HepG2 (cell line): Measurements from ENCODE around the gene MTHFD1L. TPM values are rescaled to one million over a fixed set of nuclear protein-coding genes. Genes with fewer than 3 reads are reported as not detected.

Source experiments
- AHDC1 ChIP-seq: sonication (generic); formaldehyde crosslinking; IDR thresholded peaks from 2 replicates; pipeline ENCODE4 v1.5.1; 2020; ENCODE audit warnings: mild to moderate bottlenecking, missing genetic modification reagents, borderline replicate concordance
- ETV6 ChIP-seq: sonication (generic); formaldehyde crosslinking; conservative IDR thresholded peaks from 2 replicates; pipeline ENCODE4 v1.4.0; 2020; ENCODE audit warnings: missing genetic modification reagents
- FOSL2 ChIP-seq: sonication (generic); formaldehyde crosslinking; IDR thresholded peaks from 2 replicates; pipeline ENCODE4 v1.4.0; 2020; ENCODE audit warnings: missing genetic modification reagents
- FOXO1 ChIP-seq: sonication (generic); formaldehyde crosslinking; IDR thresholded peaks from 2 replicates; pipeline ENCODE4 v1.4.0; 2020; ENCODE audit warnings: missing genetic modification reagents
- GLMP ChIP-seq: sonication (generic); formaldehyde crosslinking; IDR thresholded peaks from 2 replicates; pipeline ENCODE4 v1.9.0; 2021; ENCODE audit warnings: missing genetic modification reagents, mild to moderate bottlenecking, borderline replicate concordance
- HCFC1 ChIP-seq: fragments of 150-350 bp; IDR thresholded peaks from 2 replicates; pipeline ENCODE4 v1.6.1; 2014; ENCODE audit warnings: low read depth, low read length
- HHEX ChIP-seq: IDR thresholded peaks from 2 replicates; pipeline ENCODE4 v1.6.1; 2016; ENCODE audit warnings: control low read depth
- KLF16 ChIP-seq, 2 experiments: sonication (generic) in 1 of 2; formaldehyde crosslinking in 1 of 2; IDR thresholded peaks; 2 replicates each; pipeline versions ENCODE4 v1.6.1 to v1.8.0; 2016 to 2023; ENCODE audit warnings: missing genetic modification reagents in 2 of 2, missing compliant biosample characterization in 1 of 2
- KLF6 ChIP-seq: IDR thresholded peaks from 2 replicates; pipeline ENCODE4 v1.8.0; 2016; ENCODE audit warnings: missing biosample characterization, missing genetic modification reagents
- NFIC ChIP-seq: IDR thresholded peaks from 2 replicates; pipeline ENCODE4 v1.6.1; 2012; ENCODE audit warnings: mild to moderate bottlenecking, low read length, inconsistent platforms
- SALL1 ChIP-seq: sonication (generic); formaldehyde crosslinking; IDR thresholded peaks from 2 replicates; pipeline ENCODE4 v1.8.0; 2022; ENCODE audit warnings: mild to moderate bottlenecking, missing genetic modification reagents
- SCMH1 ChIP-seq: sonication (generic); formaldehyde crosslinking; IDR thresholded peaks from 2 replicates; pipeline ENCODE4 v1.9.0; 2021; ENCODE audit warnings: missing genetic modification reagents, mild to moderate bottlenecking, borderline replicate concordance
- TCF7L2 ChIP-seq: IDR thresholded peaks from 2 replicates; pipeline ENCODE4 v1.6.1; 2011; ENCODE audit warnings: mild to moderate bottlenecking, low read depth, low read length, moderate library complexity
- ZBTB8A ChIP-seq: sonication (generic); formaldehyde crosslinking; IDR thresholded peaks from 2 replicates; pipeline ENCODE4 v1.4.0; 2020; ENCODE audit warnings: mild to moderate bottlenecking, low read depth, missing genetic modification reagents, borderline replicate concordance
- ZMYM4 ChIP-seq: sonication (generic); formaldehyde crosslinking; IDR thresholded peaks from 2 replicates; pipeline ENCODE4 v1.8.1; 2023; ENCODE audit warnings: mild to moderate bottlenecking, missing genetic modification reagents
- ZNF441 ChIP-seq: sonication (generic); formaldehyde crosslinking; IDR thresholded peaks from 2 replicates; pipeline ENCODE4 v1.7.0; 2021; ENCODE audit warnings: missing genetic modification reagents, borderline replicate concordance
- ZNF746 ChIP-seq: sonication (generic); formaldehyde crosslinking; IDR thresholded peaks from 2 replicates; pipeline ENCODE4 v1.8.0; 2022; ENCODE audit warnings: mild to moderate bottlenecking, missing genetic modification reagents
- polyA plus RNA-seq, 8 experiments: library from polyadenylated mRNA; depleted of rRNA in 3 of 8; stranded (reverse) in 7 of 8; unstranded in 1 of 8; fragments of >200 nt; fragmentation: Illumina TruSeq in 4 of 8; extraction: Trizol in 4 of 8; gene quantifications; 2 replicates each; pipeline versions ENCODE4 v1.2.1 to v1.2.3, GENCODE V29; 2011 to 2016; ENCODE audit warnings: low read depth in 4 of 8, missing spikeins in 1 of 8, mixed read lengths in 1 of 8; ENCODE audit not compliant: insufficient read depth in 1 of 8
- total RNA-seq, 5 experiments: library from RNA; depleted of rRNA; stranded (reverse); fragments of >200 nt; fragmentation: Illumina TruSeq; extraction: Trizol; gene quantifications; 2 replicates each; pipeline ENCODE4 v1.2.3, GENCODE V29; 2016; ENCODE audit warnings: low read depth in 1 of 5
- TF ChIP-seq, protein P1 (sequence below): sonication (generic); formaldehyde crosslinking; IDR thresholded peaks from 2 replicates; pipeline ENCODE4 v1.5.0; 2020; ENCODE audit warnings: missing genetic modification reagents
- TF ChIP-seq, protein P2 (sequence below): IDR thresholded peaks from 2 replicates; pipeline ENCODE4 v1.6.1; 2012; ENCODE audit warnings: inconsistent platforms

Gene MTHFD1L
- total and polyA plus RNA-seq, 2 of the 13 experiments (the other 11 are each of a cell fraction or from before 2014, with no cell fraction given), result 24.0 to 39.6 TPM

DNA sequence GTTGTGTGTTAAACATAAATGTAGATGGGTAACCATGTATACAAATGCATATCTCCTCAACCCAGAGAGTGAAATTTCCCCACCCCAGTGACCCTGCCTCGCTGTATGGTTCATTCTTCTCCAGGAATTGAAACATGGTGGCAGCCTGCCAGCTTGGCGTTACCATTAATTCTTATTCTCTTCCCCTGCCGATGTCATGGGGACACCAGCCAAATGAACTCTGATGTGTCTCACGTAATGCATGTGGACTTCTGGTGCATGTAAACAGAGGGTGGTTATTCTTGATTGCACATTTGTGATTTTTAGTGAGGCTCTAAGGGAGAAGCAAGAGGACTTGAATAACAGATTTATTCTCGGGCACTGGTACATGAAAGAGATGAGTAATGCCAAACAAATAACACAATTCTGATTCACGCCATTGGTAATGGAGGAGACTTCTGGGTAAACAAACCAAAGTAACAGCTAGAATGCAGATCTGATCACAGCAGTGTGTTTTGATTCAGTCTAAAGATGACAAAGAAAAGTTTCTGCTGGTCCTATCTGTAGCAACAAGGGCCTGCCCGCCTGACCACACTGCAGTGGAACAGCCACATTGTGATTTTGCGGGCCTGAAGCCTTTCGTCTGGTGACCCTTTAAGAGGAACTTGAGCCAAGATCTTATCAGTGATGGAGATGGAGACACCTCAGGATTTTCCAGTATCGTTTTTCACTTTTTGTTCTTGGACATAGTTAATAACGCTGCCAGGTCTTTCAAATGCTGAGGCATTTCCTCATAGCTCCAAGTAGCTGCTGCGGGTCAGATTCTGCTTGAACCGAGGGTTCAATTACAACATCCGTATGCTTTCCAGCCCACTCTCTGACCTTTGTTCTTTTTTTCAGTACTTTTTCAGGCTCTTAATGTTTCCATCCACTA, 202.4 kb downstream of the MTHFD1L start (continued):
- TF ChIP-seq SALL1, result peak; percentile 58; the same call in 1 of the 2 replicates
- TF ChIP-seq GLMP (CRISPR knock-in tag), result no peak
- TF ChIP-seq ZNF746 (CRISPR knock-in tag), result no peak
- no peak for TF ChIP-seq ZBTB8A (CRISPR knock-in tag)
- peak; percentile 89 for TF ChIP-seq AHDC1
- peak; percentile 97 for TF ChIP-seq FOSL2 (CRISPR knock-in tag)
- peak; percentile 17; the same call in 1 of the 2 replicates for TF ChIP-seq TCF7L2
- TF ChIP-seq NFIC, result peak; percentile 90
- peak; percentile 32; the same call in 1 of the 2 replicates for TF ChIP-seq KLF6 (CRISPR knock-in tag)
- TF ChIP-seq KLF16 (CRISPR knock-in tag; IDR thresholded peaks at IDR 0.05), result peak in 1 of 2 experiments; percentile 54; a peak in 1 of 4 replicates
- no peak for TF ChIP-seq SCMH1 (CRISPR knock-in tag)
- TF ChIP-seq ZNF441 (CRISPR knock-in tag), result no peak
- no peak for TF ChIP-seq ZMYM4 (CRISPR knock-in tag)
- TF ChIP-seq, protein P1, sequence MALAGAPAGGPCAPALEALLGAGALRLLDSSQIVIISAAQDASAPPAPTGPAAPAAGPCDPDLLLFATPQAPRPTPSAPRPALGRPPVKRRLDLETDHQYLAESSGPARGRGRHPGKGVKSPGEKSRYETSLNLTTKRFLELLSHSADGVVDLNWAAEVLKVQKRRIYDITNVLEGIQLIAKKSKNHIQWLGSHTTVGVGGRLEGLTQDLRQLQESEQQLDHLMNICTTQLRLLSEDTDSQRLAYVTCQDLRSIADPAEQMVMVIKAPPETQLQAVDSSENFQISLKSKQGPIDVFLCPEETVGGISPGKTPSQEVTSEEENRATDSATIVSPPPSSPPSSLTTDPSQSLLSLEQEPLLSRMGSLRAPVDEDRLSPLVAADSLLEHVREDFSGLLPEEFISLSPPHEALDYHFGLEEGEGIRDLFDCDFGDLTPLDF (CRISPR knock-in tag), result no peak
- no peak for TF ChIP-seq HCFC1
- TF ChIP-seq ETV6 (CRISPR knock-in tag), result no peak
- TF ChIP-seq FOXO1, result peak; percentile 68; the same call in 1 of the 2 replicates
- no peak for TF ChIP-seq HHEX
- TF ChIP-seq, protein P2, sequence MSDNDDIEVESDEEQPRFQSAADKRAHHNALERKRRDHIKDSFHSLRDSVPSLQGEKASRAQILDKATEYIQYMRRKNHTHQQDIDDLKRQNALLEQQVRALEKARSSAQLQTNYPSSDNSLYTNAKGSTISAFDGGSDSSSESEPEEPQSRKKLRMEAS, result no peak; the same call in 1 of the 2 replicates
